GM23338 (cell line): ENCODE measurements around the gene LGALS3. TPM values are rescaled to one million over a fixed set of nuclear protein-coding genes. Genes with fewer than 3 reads are reported as not detected.

Experiments used
- ATAC-seq: fragments of 200-7000 bp; cut with Tn5 transposase; 3 replicates; pipeline ENCODE4 v1.9.1; 2020
- DNase-seq: peaks from one replicate; pipeline ENCODE4 v3.0.0-alpha.2; 2015; ENCODE audit warnings: low spot score
- H2AFZ ChIP-seq: fragments of 200-600 bp; sonication (generic); 2 replicates; pipeline ENCODE4 v1.8.0; 2016; ENCODE audit warnings: antibody characterized with exemption, mild to moderate bottlenecking, moderate library complexity
- H3F3A ChIP-seq: fragments of 200-600 bp; sonication (generic); replicated peaks from 2 replicates; pipeline ENCODE4 v1.8.0; 2017; ENCODE audit warnings: antibody characterized with exemption, mixed run types, low read depth
- H3K27ac ChIP-seq: fragments of 200-600 bp; sonication (generic); 2 replicates; pipeline ENCODE4 v1.6.1; 2016; ENCODE audit warnings: low read depth
- H3K27me3 ChIP-seq: fragments of 200-600 bp; sonication (generic); 2 replicates; pipeline ENCODE4 v1.8.0; 2016; ENCODE audit warnings: mild to moderate bottlenecking, mixed run types, moderate library complexity; ENCODE audit not compliant: insufficient read depth
- H3K36me3 ChIP-seq: fragments of 200-600 bp; sonication (generic); 2 replicates; pipeline ENCODE4 v1.8.0; 2016; ENCODE audit warnings: mild to moderate bottlenecking; ENCODE audit not compliant: insufficient read depth
- H3K4me1 ChIP-seq: fragments of 200-600 bp; sonication (generic); 2 replicates; pipeline ENCODE4 v1.8.0; 2016; ENCODE audit warnings: mild to moderate bottlenecking, moderate library complexity; ENCODE audit not compliant: insufficient read depth
- H3K4me2 ChIP-seq: fragments of 200-600 bp; sonication (generic); 2 replicates; pipeline ENCODE4 v1.7.1; 2017; ENCODE audit warnings: mixed run types
- H3K4me3 ChIP-seq: fragments of 200-600 bp; sonication (generic); 2 replicates; pipeline ENCODE4 v1.6.1; 2016; ENCODE audit warnings: mixed run types
- H3K79me2 ChIP-seq: fragments of 200-600 bp; sonication (generic); replicated peaks from 2 replicates; pipeline ENCODE4 v1.8.0; 2017; ENCODE audit warnings: mild to moderate bottlenecking; ENCODE audit not compliant: insufficient read depth
- H3K9me2 ChIP-seq: fragments of 200-600 bp; sonication (generic); 2 replicates; pipeline ENCODE4 v1.8.0; 2017; ENCODE audit not compliant: insufficient read depth
- H4K20me1 ChIP-seq: fragments of 200-600 bp; sonication (generic); replicated peaks from 2 replicates; pipeline ENCODE4 v1.8.0; 2017; ENCODE audit warnings: mild to moderate bottlenecking; ENCODE audit not compliant: insufficient read depth
- H3K27ac Mint-ChIP-seq: 2 replicates; pipeline ENCODE4 v1.8.0; 2020; ENCODE audit warnings: inconsistent platforms, mild to moderate bottlenecking, moderate library complexity, mixed read lengths
- H3K27me3 Mint-ChIP-seq: 3 replicates; pipeline ENCODE4 v1.8.0; 2022; ENCODE audit warnings: low read depth, mild to moderate bottlenecking, moderate library complexity, mixed read lengths, inconsistent platforms; ENCODE audit not compliant: insufficient read depth, poor library complexity
- H3K36me3 Mint-ChIP-seq: 3 replicates; pipeline ENCODE4 v1.8.0; 2021; ENCODE audit warnings: low read depth, mild to moderate bottlenecking, inconsistent platforms, moderate library complexity, mixed read lengths
- H3K4me1 Mint-ChIP-seq: 3 replicates; pipeline ENCODE4 v1.8.0; 2020; ENCODE audit warnings: mild to moderate bottlenecking, inconsistent platforms, mixed read lengths
- H3K4me3 Mint-ChIP-seq: 3 replicates; pipeline ENCODE4 v1.8.0; 2021; ENCODE audit warnings: moderate library complexity, mild to moderate bottlenecking, inconsistent platforms, mixed read lengths
- H3K9me3 Mint-ChIP-seq: 3 replicates; pipeline ENCODE4 v1.8.0; 2020; ENCODE audit warnings: moderate library complexity, mild to moderate bottlenecking, inconsistent platforms, mixed read lengths
- CREB1 ChIP-seq: fragments of 250-450 bp; sonication (Bioruptor Pico); IDR thresholded peaks from 2 replicates; pipeline ENCODE4 v1.5.0; 2020; ENCODE audit warnings: low read depth, mild to moderate bottlenecking, moderate library complexity
- EZH2phosphoT487 ChIP-seq: fragments of 200-600 bp; sonication (generic); IDR thresholded peaks from one replicate; pipeline ENCODE4 v1.8.1; 2018; ENCODE audit warnings: antibody characterized with exemption; ENCODE audit not compliant: unreplicated experiment
- POLR2AphosphoS5 ChIP-seq: IDR thresholded peaks from 2 replicates; pipeline ENCODE4 v1.6.1; 2016; ENCODE audit warnings: antibody characterized with exemption, low read depth
- STAT1 ChIP-seq: IDR thresholded peaks from one replicate; pipeline ENCODE4 v1.6.1; 2016; ENCODE audit warnings: antibody characterized with exemption; ENCODE audit not compliant: unreplicated experiment
- ZNF331 ChIP-seq: fragments of 250-450 bp; sonication (Bioruptor Pico); IDR thresholded peaks from 2 replicates; pipeline ENCODE4 v1.5.0; 2020; ENCODE audit warnings: low read depth, mild to moderate bottlenecking, moderate library complexity
- polyA plus RNA-seq: library from polyadenylated mRNA; unstranded; fragments of >200 nt; fragmentation: Nextera tagmentation; extraction: Ambion mirVana; gene quantifications from 2 replicates; pipeline ENCODE4 v1.2.1, GENCODE V29; 2016
- total RNA-seq: library from RNA; depleted of rRNA; stranded (reverse); fragments of >200 nt; shearing (Covaris generic); gene quantifications from 2 replicates; pipeline ENCODE4 v1.2.3, GENCODE V29; 2014
- TF ChIP-seq, protein P1 (sequence below): fragments of 250-450 bp; sonication (Bioruptor Pico); IDR thresholded peaks from 2 replicates; pipeline ENCODE4 v1.5.0; 2020; ENCODE audit warnings: mild to moderate bottlenecking, moderate library complexity
- TF ChIP-seq, protein P2 (sequence below), 2 experiments: fragments of 200-600 bp in 1 of 2; sonication (generic) in 1 of 2; conservative IDR thresholded peaks; 2 replicates each; pipeline versions ENCODE4 v1.5.1 to v1.6.1; 2016 to 2017; ENCODE audit warnings: antibody characterized with exemption in 2 of 2, low read depth in 2 of 2, mild to moderate bottlenecking in 2 of 2, moderate library complexity in 1 of 2
- TF ChIP-seq, protein P3 (sequence below): IDR thresholded peaks from one replicate; pipeline ENCODE4 v1.6.1; 2018; ENCODE audit warnings: antibody characterized with exemption; ENCODE audit not compliant: unreplicated experiment
- TF ChIP-seq, protein P4 (sequence below): IDR thresholded peaks from 2 replicates; pipeline ENCODE4 v1.6.1; 2016; ENCODE audit warnings: antibody characterized with exemption

The LGALS3 gene
- total and polyA plus RNA-seq, 2 experiments from 2014 or later: 7.2 to 10.9 TPM

DNA sequence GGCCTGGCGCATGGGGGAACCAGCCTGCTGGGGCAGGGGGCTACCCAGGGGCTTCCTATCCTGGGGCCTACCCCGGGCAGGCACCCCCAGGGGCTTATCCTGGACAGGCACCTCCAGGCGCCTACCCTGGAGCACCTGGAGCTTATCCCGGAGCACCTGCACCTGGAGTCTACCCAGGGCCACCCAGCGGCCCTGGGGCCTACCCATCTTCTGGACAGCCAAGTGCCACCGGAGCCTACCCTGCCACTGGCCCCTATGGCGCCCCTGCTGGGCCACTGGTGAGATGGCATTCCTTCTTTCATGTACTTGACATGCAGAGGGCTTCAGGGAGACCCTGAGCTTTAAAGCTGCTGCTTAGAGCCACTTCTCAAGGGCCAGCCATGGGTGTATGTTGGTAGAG, 9.0 kb downstream of the LGALS3 start:
- no peak overlapping the region for H3K4me3 Mint-ChIP-seq
- no peaks in the 10 kb centered on the region for H3K79me2 ChIP-seq
- TF ChIP-seq POLR2AphosphoS5: no peak
- TF ChIP-seq, protein P1, sequence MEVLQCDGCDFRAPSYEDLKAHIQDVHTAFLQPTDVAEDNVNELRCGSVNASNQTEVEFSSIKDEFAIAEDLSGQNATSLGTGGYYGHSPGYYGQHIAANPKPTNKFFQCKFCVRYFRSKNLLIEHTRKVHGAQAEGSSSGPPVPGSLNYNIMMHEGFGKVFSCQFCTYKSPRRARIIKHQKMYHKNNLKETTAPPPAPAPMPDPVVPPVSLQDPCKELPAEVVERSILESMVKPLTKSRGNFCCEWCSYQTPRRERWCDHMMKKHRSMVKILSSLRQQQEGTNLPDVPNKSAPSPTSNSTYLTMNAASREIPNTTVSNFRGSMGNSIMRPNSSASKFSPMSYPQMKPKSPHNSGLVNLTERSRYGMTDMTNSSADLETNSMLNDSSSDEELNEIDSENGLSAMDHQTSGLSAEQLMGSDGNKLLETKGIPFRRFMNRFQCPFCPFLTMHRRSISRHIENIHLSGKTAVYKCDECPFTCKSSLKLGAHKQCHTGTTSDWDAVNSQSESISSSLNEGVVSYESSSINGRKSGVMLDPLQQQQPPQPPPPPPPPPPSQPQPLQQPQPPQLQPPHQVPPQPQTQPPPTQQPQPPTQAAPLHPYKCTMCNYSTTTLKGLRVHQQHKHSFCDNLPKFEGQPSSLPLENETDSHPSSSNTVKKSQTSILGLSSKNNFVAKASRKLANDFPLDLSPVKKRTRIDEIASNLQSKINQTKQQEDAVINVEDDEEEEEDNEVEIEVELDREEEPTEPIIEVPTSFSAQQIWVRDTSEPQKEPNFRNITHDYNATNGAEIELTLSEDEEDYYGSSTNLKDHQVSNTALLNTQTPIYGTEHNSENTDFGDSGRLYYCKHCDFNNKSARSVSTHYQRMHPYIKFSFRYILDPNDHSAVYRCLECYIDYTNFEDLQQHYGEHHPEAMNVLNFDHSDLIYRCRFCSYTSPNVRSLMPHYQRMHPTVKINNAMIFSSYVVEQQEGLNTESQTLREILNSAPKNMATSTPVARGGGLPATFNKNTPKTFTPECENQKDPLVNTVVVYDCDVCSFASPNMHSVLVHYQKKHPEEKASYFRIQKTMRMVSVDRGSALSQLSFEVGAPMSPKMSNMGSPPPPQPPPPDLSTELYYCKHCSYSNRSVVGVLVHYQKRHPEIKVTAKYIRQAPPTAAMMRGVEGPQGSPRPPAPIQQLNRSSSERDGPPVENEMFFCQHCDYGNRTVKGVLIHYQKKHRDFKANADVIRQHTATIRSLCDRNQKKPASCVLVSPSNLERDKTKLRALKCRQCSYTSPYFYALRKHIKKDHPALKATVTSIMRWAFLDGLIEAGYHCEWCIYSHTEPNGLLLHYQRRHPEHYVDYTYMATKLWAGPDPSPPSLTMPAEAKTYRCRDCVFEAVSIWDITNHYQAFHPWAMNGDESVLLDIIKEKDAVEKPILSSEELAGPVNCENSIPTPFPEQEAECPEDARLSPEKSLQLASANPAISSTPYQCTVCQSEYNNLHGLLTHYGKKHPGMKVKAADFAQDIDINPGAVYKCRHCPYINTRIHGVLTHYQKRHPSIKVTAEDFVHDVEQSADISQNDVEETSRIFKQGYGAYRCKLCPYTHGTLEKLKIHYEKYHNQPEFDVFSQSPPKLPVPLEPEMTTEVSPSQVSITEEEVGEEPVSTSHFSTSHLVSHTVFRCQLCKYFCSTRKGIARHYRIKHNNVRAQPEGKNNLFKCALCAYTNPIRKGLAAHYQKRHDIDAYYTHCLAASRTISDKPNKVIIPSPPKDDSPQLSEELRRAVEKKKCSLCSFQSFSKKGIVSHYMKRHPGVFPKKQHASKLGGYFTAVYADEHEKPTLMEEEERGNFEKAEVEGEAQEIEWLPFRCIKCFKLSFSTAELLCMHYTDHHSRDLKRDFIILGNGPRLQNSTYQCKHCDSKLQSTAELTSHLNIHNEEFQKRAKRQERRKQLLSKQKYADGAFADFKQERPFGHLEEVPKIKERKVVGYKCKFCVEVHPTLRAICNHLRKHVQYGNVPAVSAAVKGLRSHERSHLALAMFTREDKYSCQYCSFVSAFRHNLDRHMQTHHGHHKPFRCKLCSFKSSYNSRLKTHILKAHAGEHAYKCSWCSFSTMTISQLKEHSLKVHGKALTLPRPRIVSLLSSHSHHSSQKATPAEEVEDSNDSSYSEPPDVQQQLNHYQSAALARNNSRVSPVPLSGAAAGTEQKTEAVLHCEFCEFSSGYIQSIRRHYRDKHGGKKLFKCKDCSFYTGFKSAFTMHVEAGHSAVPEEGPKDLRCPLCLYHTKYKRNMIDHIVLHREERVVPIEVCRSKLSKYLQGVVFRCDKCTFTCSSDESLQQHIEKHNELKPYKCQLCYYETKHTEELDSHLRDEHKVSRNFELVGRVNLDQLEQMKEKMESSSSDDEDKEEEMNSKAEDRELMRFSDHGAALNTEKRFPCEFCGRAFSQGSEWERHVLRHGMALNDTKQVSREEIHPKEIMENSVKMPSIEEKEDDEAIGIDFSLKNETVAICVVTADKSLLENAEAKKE (CRISPR knock-in tag): no peak
- no peak for TF ChIP-seq ZNF331
- TF ChIP-seq EZH2phosphoT487: no peak
- TF ChIP-seq, protein P2, sequence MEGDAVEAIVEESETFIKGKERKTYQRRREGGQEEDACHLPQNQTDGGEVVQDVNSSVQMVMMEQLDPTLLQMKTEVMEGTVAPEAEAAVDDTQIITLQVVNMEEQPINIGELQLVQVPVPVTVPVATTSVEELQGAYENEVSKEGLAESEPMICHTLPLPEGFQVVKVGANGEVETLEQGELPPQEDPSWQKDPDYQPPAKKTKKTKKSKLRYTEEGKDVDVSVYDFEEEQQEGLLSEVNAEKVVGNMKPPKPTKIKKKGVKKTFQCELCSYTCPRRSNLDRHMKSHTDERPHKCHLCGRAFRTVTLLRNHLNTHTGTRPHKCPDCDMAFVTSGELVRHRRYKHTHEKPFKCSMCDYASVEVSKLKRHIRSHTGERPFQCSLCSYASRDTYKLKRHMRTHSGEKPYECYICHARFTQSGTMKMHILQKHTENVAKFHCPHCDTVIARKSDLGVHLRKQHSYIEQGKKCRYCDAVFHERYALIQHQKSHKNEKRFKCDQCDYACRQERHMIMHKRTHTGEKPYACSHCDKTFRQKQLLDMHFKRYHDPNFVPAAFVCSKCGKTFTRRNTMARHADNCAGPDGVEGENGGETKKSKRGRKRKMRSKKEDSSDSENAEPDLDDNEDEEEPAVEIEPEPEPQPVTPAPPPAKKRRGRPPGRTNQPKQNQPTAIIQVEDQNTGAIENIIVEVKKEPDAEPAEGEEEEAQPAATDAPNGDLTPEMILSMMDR (conservative IDR thresholded peaks at IDR 0.05; ENCODE audit: low read depth in 2 of 2): peak; percentile 69 to 72
- TF ChIP-seq, protein P3, sequence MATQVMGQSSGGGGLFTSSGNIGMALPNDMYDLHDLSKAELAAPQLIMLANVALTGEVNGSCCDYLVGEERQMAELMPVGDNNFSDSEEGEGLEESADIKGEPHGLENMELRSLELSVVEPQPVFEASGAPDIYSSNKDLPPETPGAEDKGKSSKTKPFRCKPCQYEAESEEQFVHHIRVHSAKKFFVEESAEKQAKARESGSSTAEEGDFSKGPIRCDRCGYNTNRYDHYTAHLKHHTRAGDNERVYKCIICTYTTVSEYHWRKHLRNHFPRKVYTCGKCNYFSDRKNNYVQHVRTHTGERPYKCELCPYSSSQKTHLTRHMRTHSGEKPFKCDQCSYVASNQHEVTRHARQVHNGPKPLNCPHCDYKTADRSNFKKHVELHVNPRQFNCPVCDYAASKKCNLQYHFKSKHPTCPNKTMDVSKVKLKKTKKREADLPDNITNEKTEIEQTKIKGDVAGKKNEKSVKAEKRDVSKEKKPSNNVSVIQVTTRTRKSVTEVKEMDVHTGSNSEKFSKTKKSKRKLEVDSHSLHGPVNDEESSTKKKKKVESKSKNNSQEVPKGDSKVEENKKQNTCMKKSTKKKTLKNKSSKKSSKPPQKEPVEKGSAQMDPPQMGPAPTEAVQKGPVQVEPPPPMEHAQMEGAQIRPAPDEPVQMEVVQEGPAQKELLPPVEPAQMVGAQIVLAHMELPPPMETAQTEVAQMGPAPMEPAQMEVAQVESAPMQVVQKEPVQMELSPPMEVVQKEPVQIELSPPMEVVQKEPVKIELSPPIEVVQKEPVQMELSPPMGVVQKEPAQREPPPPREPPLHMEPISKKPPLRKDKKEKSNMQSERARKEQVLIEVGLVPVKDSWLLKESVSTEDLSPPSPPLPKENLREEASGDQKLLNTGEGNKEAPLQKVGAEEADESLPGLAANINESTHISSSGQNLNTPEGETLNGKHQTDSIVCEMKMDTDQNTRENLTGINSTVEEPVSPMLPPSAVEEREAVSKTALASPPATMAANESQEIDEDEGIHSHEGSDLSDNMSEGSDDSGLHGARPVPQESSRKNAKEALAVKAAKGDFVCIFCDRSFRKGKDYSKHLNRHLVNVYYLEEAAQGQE: no peak
- TF ChIP-seq, protein P4, sequence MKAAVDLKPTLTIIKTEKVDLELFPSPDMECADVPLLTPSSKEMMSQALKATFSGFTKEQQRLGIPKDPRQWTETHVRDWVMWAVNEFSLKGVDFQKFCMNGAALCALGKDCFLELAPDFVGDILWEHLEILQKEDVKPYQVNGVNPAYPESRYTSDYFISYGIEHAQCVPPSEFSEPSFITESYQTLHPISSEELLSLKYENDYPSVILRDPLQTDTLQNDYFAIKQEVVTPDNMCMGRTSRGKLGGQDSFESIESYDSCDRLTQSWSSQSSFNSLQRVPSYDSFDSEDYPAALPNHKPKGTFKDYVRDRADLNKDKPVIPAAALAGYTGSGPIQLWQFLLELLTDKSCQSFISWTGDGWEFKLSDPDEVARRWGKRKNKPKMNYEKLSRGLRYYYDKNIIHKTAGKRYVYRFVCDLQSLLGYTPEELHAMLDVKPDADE: no peak
- TF ChIP-seq CREB1: no peak
- no peak for TF ChIP-seq STAT1
- DNase-seq (peak; percentile 75), ATAC-seq (peak; percentile 95)
- no peaks in the 10 kb centered on the region for H3K4me1 Mint-ChIP-seq
- H3F3A ChIP-seq: no peaks in the 10 kb centered on the region
- H3K27me3 ChIP-seq: no peaks in the 10 kb centered on the region
- no peak overlapping the region for H3K27ac ChIP-seq
- no peak overlapping the region for H2AFZ ChIP-seq
- H3K9me3 Mint-ChIP-seq: no peaks in the 10 kb centered on the region
- H3K36me3 Mint-ChIP-seq: peaks cover 5% of the 10 kb centered on the region; the same call in 1 of the 3 replicates
- H3K4me3 ChIP-seq: no peak overlapping the region
- no peaks in the 10 kb centered on the region; the same call in 1 of the 2 replicates for H3K36me3 ChIP-seq
- H3K4me1 ChIP-seq: no peaks in the 10 kb centered on the region
- no peaks in the 10 kb centered on the region for H3K9me2 ChIP-seq
- peaks cover 3% of the 10 kb centered on the region for H4K20me1 ChIP-seq
- no peak overlapping the region for H3K4me2 ChIP-seq
- peaks cover 2% of the 10 kb centered on the region for H3K27me3 Mint-ChIP-seq
- no peak overlapping the region for H3K27ac Mint-ChIP-seq
